HCT116 (cell line): Measurements from ENCODE around the gene TCAP. TPM values are rescaled to one million over a fixed set of nuclear protein-coding genes. Genes with fewer than 3 reads are reported as not detected.

Experiments
- ATAC-seq: fragments of 200-7000 bp; cut with Tn5 transposase; 2 replicates; pipeline ENCODE4 v1.9.1; 2020; ENCODE audit warnings: mild to moderate bottlenecking, moderate library complexity
- BruUV-seq: library from RNA; stranded (reverse); fragments of 400-500 nt; replicated peaks from 2 replicates; lab custom pipeline; 2021; lab: Mats Ljungman, UMichigan
- CTCF ChIA-PET: fragments of 300-600 bp; sonication (Branson Sonifier 250); formaldehyde crosslinking; loops from one replicate; lab custom pipeline; 2021; ENCODE audit warnings: antibody characterized with exemption; lab: Charles Lee
- POLR2A ChIA-PET: fragments of 300-600, 350-600 bp; sonication (Branson Sonifier 250); formaldehyde crosslinking; loops from one replicate; lab custom pipeline; 2021; ENCODE audit warnings: antibody characterized with exemption; lab: Charles Lee
- RAD21 ChIA-PET, 2 experiments: fragments of 300-600 bp; sonication (Branson Sonifier 250); formaldehyde crosslinking; loops; one replicate each; lab custom pipeline; 2023; ENCODE audit warnings: low total read pairs in 2 of 2; ENCODE audit not compliant: uncharacterized antibody in 2 of 2, unreplicated experiment in 2 of 2, low non-redundant PET in 1 of 2; lab: Charles Lee
- DNase-seq: peaks from one replicate; pipeline ENCODE4 v3.0.0-alpha.2; 2010; ENCODE audit warnings: low read depth, low spot score
- H2AFZ ChIP-seq: fragments of 200-600 bp; shearing (Covaris generic), sonication (generic); 2 replicates; pipeline ENCODE4 v1.6.1; 2017; ENCODE audit warnings: low read depth, mixed run types, mixed read lengths, antibody characterized with exemption, low read length; ENCODE audit not compliant: poor library complexity, severe bottlenecking
- H3K27ac ChIP-seq: 2 replicates; pipeline ENCODE4 v1.5.1; 2012; ENCODE audit warnings: low read depth, low read length
- H3K27me3 ChIP-seq: fragments of 200-600 bp; sonication (generic); 2 replicates; pipeline ENCODE4 v1.6.1; 2016; ENCODE audit warnings: mixed run types, low read length, mixed read lengths; ENCODE audit not compliant: insufficient read depth
- H3K36me3 ChIP-seq, 2 experiments: fragments of 200-500 bp in 1 of 2; fragments of 200-600 bp in 1 of 2; sonication (Bioruptor generic) in 1 of 2; sonication (generic) in 1 of 2; 2 replicates each; pipeline versions ENCODE4 v1.5.1 to v1.6.1; 2014 to 2016; ENCODE audit warnings: low read length in 2 of 2, inconsistent platforms in 1 of 2, mixed read lengths in 1 of 2, mixed run types in 1 of 2; ENCODE audit not compliant: insufficient read depth in 2 of 2, control insufficient read depth in 1 of 2
- H3K4me1 ChIP-seq, 2 experiments: fragments of 200-600 bp in 1 of 2; sonication (generic) in 1 of 2; 2 replicates each; pipeline versions ENCODE4 v1.5.1 to v1.6.1; 2012 to 2017; ENCODE audit warnings: low read length in 2 of 2, inconsistent platforms in 1 of 2, mild to moderate bottlenecking in 1 of 2, mixed read lengths in 1 of 2, mixed run types in 1 of 2, moderate library complexity in 1 of 2; ENCODE audit not compliant: insufficient read depth in 2 of 2, control insufficient read depth in 1 of 2
- H3K4me2 ChIP-seq: fragments of 200-600 bp; sonication (generic); 2 replicates; pipeline ENCODE4 v1.6.1; 2017; ENCODE audit warnings: mixed run types, low read length, mixed read lengths
- H3K4me3 ChIP-seq, 2 experiments: fragments of 200-600 bp in 1 of 2; sonication (generic) in 1 of 2; replicated peaks in 1 of 2; 2 replicates each; pipeline ENCODE4 v1.5.1; 2011 to 2016; ENCODE audit warnings: low read length in 2 of 2, control low read depth in 1 of 2, low read depth in 1 of 2, mild to moderate bottlenecking in 1 of 2, mixed read lengths in 1 of 2, mixed run types in 1 of 2
- H3K79me2 ChIP-seq: fragments of 200-600 bp; sonication (generic); 2 replicates; pipeline ENCODE4 v1.6.1; 2017; ENCODE audit warnings: mild to moderate bottlenecking, mixed run types, low read length, moderate library complexity, mixed read lengths; ENCODE audit not compliant: insufficient read depth
- H3K9ac ChIP-seq: fragments of 200-600 bp; sonication (generic); 2 replicates; pipeline ENCODE4 v1.6.1; 2016; ENCODE audit warnings: low read length, mixed read lengths
- H3K9me2 ChIP-seq: fragments of 200-600 bp; sonication (generic), shearing (Covaris generic); 2 replicates; pipeline ENCODE4 v1.6.1; 2017; ENCODE audit warnings: mixed run types, mild to moderate bottlenecking, moderate library complexity; ENCODE audit not compliant: insufficient read depth
- H3K9me3 ChIP-seq, 2 experiments: fragments of 200-500 bp in 1 of 2; fragments of 200-600 bp in 1 of 2; sonication (Bioruptor generic) in 1 of 2; sonication (generic) in 1 of 2; 2 replicates each; pipeline ENCODE4 v1.6.1; 2014 to 2017; ENCODE audit warnings: low read length in 2 of 2, mixed read lengths in 2 of 2, inconsistent platforms in 1 of 2, low read depth in 1 of 2, mild to moderate bottlenecking in 1 of 2, mixed run types in 1 of 2, moderate library complexity in 1 of 2; ENCODE audit not compliant: control insufficient read depth in 1 of 2, insufficient read depth in 1 of 2
- H4K20me1 ChIP-seq: fragments of 200-600 bp; sonication (generic), shearing (Covaris generic); 2 replicates; pipeline ENCODE4 v1.6.1; 2017; ENCODE audit warnings: mixed run types, mild to moderate bottlenecking, moderate library complexity; ENCODE audit not compliant: insufficient read depth
- CEBPB ChIP-seq: IDR thresholded peaks from 2 replicates; pipeline ENCODE4 v1.6.1; 2012; ENCODE audit warnings: low read depth
- EGR1 ChIP-seq: IDR thresholded peaks from 2 replicates; pipeline ENCODE4 v1.6.1; 2012; ENCODE audit warnings: low read depth
- ELF1 ChIP-seq: IDR thresholded peaks from 2 replicates; pipeline ENCODE4 v1.6.1; 2012; ENCODE audit warnings: low read depth, borderline replicate concordance
- EZH2 ChIP-seq: fragments of 200-600 bp; sonication (generic); IDR thresholded peaks from 2 replicates; pipeline ENCODE4 v1.6.1; 2017; ENCODE audit warnings: antibody characterized with exemption, mixed run types
- JUND ChIP-seq: IDR thresholded peaks from 2 replicates; pipeline ENCODE4 v1.6.1; 2012
- RAD21 ChIP-seq: IDR thresholded peaks from 2 replicates; pipeline ENCODE4 v1.6.1; 2012; ENCODE audit warnings: low read depth, mild to moderate bottlenecking
- SIN3A ChIP-seq: IDR thresholded peaks from 2 replicates; pipeline ENCODE4 v1.6.1; 2012; ENCODE audit warnings: low read depth
- SRF ChIP-seq: IDR thresholded peaks from 2 replicates; pipeline ENCODE4 v1.6.1; 2012; ENCODE audit warnings: low read depth
- YY1 ChIP-seq: IDR thresholded peaks from 2 replicates; pipeline ENCODE4 v1.6.1; 2011; ENCODE audit warnings: low read length, low read depth, moderate library complexity, mild to moderate bottlenecking; ENCODE audit not compliant: insufficient replicate concordance; ENCODE audit errors: extremely low read depth
- ZFX ChIP-seq: fragments of 450-650 bp; IDR thresholded peaks from 2 replicates; pipeline ENCODE4 v1.6.1; 2017
- ZNF274 ChIP-seq: fragments of 200-500 bp; sonication (Bioruptor generic); IDR thresholded peaks from 2 replicates; pipeline ENCODE4 v1.6.1; 2014; ENCODE audit warnings: mild to moderate bottlenecking, low read depth, low read length, inconsistent platforms
- intact Hi-C: fragments of 100-400 bp; cut with micrococcal nuclease; formaldehyde crosslinking; loops from 2 replicates; pipeline ENCODE4 v1.10.0; 2022
- total RNA-seq: library from RNA; stranded (reverse); gene quantifications from one replicate; pipeline ENCODE4 v1.2.1, GENCODE V29; 2021; ENCODE audit not compliant: unreplicated experiment
- TF ChIP-seq, protein P1 (sequence below): IDR thresholded peaks from 2 replicates; pipeline ENCODE4 v1.6.1; 2012
- TF ChIP-seq, protein P2 (sequence below): IDR thresholded peaks from 2 replicates; pipeline ENCODE4 v1.6.1; 2012
- TF ChIP-seq, protein P3 (sequence below): IDR thresholded peaks from 2 replicates; pipeline ENCODE4 v1.6.1; 2012; ENCODE audit warnings: low read depth

Gene TCAP
- total RNA-seq, 1 experiment from 2014 or later = 1.5 TPM

DNA sequence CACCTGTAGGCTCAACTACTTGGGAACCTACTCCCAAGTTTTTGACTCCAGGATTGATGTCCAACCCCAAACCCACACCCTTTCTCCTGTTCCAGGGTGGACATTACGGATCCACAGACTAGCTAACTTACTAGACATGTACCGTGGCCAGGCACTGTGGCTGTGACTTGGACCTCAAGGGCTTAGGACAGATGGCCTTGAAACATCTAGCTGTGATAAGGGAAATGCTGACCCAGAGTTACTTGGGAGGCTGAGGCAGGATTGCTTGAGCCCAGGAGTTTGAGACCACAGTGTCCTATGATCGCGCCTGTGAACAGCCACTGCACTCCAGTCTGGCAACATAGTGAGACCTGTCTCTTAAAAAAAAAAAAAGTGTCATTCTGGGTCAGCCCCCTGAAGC is 24.1 kb upstream of the TCAP start:
- Histone ChIP-seq H3K9ac (no peak overlapping the region), H3K27ac (no peak overlapping the region), H3K9me3 (no peaks in the 10 kb centered on the region), H3K4me3 (no peak overlapping the region), H2AFZ (no peak overlapping the region), H4K20me1 (no peaks in the 10 kb centered on the region), H3K27me3 (no peaks in the 10 kb centered on the region), H3K36me3 (no peaks in the 10 kb centered on the region), H3K9me2 (no peaks in the 10 kb centered on the region), H3K4me2 (no peak overlapping the region), H3K79me2 (peaks cover 73% of the 10 kb centered on the region), H3K4me1 (peaks cover 31 to 56% of the 10 kb centered on the region in 2 experiments)
- DNase-seq (no peak), ATAC-seq (no peak)
- ChIA-PET CTCF (no interaction called here), POLR2A (no interaction called here), RAD21 (no interaction called here)
- TF ChIP-seq JUND (no peak), YY1 (no peak), EGR1 (no peak), RAD21 (no peak), ZFX (no peak), ELF1 (no peak), ZNF274 (no peak), EZH2 (no peak), SIN3A (no peak), SRF (no peak), CEBPB (no peak)
- TF ChIP-seq, protein P1, sequence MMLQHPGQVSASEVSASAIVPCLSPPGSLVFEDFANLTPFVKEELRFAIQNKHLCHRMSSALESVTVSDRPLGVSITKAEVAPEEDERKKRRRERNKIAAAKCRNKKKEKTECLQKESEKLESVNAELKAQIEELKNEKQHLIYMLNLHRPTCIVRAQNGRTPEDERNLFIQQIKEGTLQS = no peak
- TF ChIP-seq, protein P2, sequence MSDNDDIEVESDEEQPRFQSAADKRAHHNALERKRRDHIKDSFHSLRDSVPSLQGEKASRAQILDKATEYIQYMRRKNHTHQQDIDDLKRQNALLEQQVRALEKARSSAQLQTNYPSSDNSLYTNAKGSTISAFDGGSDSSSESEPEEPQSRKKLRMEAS = no peak
- TF ChIP-seq, protein P3, sequence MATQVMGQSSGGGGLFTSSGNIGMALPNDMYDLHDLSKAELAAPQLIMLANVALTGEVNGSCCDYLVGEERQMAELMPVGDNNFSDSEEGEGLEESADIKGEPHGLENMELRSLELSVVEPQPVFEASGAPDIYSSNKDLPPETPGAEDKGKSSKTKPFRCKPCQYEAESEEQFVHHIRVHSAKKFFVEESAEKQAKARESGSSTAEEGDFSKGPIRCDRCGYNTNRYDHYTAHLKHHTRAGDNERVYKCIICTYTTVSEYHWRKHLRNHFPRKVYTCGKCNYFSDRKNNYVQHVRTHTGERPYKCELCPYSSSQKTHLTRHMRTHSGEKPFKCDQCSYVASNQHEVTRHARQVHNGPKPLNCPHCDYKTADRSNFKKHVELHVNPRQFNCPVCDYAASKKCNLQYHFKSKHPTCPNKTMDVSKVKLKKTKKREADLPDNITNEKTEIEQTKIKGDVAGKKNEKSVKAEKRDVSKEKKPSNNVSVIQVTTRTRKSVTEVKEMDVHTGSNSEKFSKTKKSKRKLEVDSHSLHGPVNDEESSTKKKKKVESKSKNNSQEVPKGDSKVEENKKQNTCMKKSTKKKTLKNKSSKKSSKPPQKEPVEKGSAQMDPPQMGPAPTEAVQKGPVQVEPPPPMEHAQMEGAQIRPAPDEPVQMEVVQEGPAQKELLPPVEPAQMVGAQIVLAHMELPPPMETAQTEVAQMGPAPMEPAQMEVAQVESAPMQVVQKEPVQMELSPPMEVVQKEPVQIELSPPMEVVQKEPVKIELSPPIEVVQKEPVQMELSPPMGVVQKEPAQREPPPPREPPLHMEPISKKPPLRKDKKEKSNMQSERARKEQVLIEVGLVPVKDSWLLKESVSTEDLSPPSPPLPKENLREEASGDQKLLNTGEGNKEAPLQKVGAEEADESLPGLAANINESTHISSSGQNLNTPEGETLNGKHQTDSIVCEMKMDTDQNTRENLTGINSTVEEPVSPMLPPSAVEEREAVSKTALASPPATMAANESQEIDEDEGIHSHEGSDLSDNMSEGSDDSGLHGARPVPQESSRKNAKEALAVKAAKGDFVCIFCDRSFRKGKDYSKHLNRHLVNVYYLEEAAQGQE = no peak
- no TSS peak for BruUV-seq
- intact Hi-C loops = no loop called here
